ENCODE results near the gene GNAT2.
A peak's percentile ranks its signal among the peaks of the same experiment; 100 is the strongest.

Gene GNAT2

DNA sequence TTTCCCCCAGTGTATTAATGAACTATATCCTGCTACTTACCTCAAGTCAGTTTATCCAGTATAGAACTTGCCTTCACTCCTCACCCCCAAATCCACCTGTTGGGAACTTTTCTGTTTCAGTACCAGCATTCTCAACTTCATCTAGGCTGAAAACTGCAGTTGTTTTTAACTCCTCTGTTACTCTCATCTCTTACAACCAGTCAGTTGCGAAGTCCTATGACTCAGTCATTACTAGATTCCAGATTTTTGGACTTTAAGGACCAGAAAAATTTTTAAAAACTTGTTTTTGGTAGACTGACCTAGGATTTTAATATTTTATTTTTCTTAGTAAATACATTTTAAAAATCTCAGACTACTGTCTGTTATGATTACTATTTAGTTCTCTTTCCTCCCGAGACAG lies 62.9 kb downstream of the GNAT2 start:
- Histone ChIP-seq H3K4me1 (ENCODE audit: control insufficient read depth, insufficient read depth, low read length) (no peaks in the 10 kb centered on the region; the same call in 1 of the 2 replicates), H3K27ac (ENCODE audit: extremely low read depth, low read depth, low read length) (no peak overlapping the region), H3K9me3 (ENCODE audit: control insufficient read depth, insufficient read depth, low read depth, low read length) (no peaks in the 10 kb centered on the region), H3K4me3 (ENCODE audit: low read depth, low read length) (no peak overlapping the region), H3K36me3 (ENCODE audit: control insufficient read depth in 2 of 2, insufficient read depth in 1 of 2, low read length in 2 of 2) (peaks cover 0 to 6% of the 10 kb centered on the region in 2 experiments; a peak in 2 of 3 replicates)
- peak; percentile 33; the same call in 1 of the 2 replicates for TF ChIP-seq SCRT1 (tag by site-specific recombination; IDR thresholded peaks at IDR 0.05; ENCODE audit: borderline replicate concordance)
- no peak for TF ChIP-seq ZNF670 (tag by site-specific recombination; IDR thresholded peaks at IDR 0.05; ENCODE audit: low read depth)
- peak; percentile 61; the same call in 1 of the 2 replicates for TF ChIP-seq SCRT2 (tag by site-specific recombination; IDR thresholded peaks at IDR 0.05)
- POLR2A ChIA-PET, result interaction anchor here (0.6 kb wide), 1 partner anchor 472 kb away, joined by 3 read pairs; no protein-coding TSS in a partner anchor
- CTCF ChIA-PET, result no interaction called here
